Upper lobe of right lung (tissue), 1 donor: Measurements from ENCODE around the gene SYT3. TPM values are rescaled to one million over a fixed set of nuclear protein-coding genes. Genes with fewer than 3 reads are reported as not detected.

Experiments used
- ATAC-seq: fragments of 200-7000 bp; cut with Tn5 transposase; one replicate; pipeline ENCODE4 v1.9.1; 2020; ENCODE audit warnings: mild to moderate bottlenecking, moderate library complexity
- DNase-seq: peaks from one replicate; pipeline ENCODE4 v3.0.0-alpha.2; 2020
- H3K27ac ChIP-seq: fragments of 200-600 bp; one replicate; pipeline ENCODE4 v1.8.0; 2022
- H3K27me3 ChIP-seq: fragments of 200-600 bp; one replicate; pipeline ENCODE4 v1.8.0; 2022; ENCODE audit warnings: mild to moderate bottlenecking
- H3K36me3 ChIP-seq: fragments of 200-600 bp; one replicate; pipeline ENCODE4 v1.8.0; 2022
- H3K4me1 ChIP-seq: fragments of 200-600 bp; one replicate; pipeline ENCODE4 v1.8.0; 2022
- H3K4me3 ChIP-seq: fragments of 200-600 bp; one replicate; pipeline ENCODE4 v1.8.0; 2022; ENCODE audit warnings: mild to moderate bottlenecking
- H3K9me3 ChIP-seq: fragments of 200-600 bp; one replicate; pipeline ENCODE4 v1.8.0; 2022
- intact Hi-C: fragments of 100-400 bp; cut with DNase I; formaldehyde crosslinking; loops from one replicate; pipeline ENCODE4 v1.11.0; 2022
- total RNA-seq: library from RNA; stranded (reverse); fragmentation: NEBNext Ultra II Directional; extraction: Animal tissue kit (Norgen Biotek cat#: 25700); gene quantifications from one replicate; pipeline ENCODE4 v1.2.1, GENCODE V29; 2021
- TF ChIP-seq, protein P1 (sequence below): fragments of 200-600 bp; IDR thresholded peaks from one replicate; pipeline ENCODE4 v1.8.0; 2022; ENCODE audit warnings: antibody characterized with exemption
- donor health status: DM: no; HTN: yes; CAD: no; lungs with severe emphysema.

Gene SYT3
- total RNA-seq, 1 donor from 2014 or later: 2.5 TPM

DNA sequence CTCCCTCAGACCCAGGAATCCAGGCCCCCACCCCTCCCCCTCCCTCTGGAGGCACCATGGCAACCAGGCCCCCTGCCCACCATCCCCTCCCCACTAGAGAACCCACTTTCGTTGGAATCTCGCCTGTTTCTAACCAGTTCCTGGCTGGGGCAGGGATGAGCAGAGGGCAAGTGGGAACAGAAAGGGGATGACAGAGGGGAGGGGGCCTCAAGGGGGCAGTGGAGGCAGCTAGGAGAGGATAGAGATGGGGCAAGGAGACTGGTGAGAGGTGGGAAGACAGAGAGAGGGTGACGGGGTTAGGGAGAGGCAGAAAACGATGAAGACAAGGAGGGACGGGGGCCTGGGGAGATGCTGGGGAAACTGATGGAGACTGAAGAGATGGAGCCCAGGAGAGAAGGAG lies 9.0 kb upstream of the SYT3 start:
- H3K27me3 ChIP-seq: peaks cover 40% of the 10 kb centered on the region
- no peaks in the 10 kb centered on the region for H3K4me1 ChIP-seq
- TF ChIP-seq, protein P1, sequence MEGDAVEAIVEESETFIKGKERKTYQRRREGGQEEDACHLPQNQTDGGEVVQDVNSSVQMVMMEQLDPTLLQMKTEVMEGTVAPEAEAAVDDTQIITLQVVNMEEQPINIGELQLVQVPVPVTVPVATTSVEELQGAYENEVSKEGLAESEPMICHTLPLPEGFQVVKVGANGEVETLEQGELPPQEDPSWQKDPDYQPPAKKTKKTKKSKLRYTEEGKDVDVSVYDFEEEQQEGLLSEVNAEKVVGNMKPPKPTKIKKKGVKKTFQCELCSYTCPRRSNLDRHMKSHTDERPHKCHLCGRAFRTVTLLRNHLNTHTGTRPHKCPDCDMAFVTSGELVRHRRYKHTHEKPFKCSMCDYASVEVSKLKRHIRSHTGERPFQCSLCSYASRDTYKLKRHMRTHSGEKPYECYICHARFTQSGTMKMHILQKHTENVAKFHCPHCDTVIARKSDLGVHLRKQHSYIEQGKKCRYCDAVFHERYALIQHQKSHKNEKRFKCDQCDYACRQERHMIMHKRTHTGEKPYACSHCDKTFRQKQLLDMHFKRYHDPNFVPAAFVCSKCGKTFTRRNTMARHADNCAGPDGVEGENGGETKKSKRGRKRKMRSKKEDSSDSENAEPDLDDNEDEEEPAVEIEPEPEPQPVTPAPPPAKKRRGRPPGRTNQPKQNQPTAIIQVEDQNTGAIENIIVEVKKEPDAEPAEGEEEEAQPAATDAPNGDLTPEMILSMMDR: no peak
- intact Hi-C loops: no loop called here
- H3K36me3 ChIP-seq: no peaks in the 10 kb centered on the region
- ATAC-seq (no peak), DNase-seq (no peak)
- H3K9me3 ChIP-seq: no peaks in the 10 kb centered on the region
- H3K4me3 ChIP-seq: no peak overlapping the region
- H3K27ac ChIP-seq: no peak overlapping the region

DNA sequence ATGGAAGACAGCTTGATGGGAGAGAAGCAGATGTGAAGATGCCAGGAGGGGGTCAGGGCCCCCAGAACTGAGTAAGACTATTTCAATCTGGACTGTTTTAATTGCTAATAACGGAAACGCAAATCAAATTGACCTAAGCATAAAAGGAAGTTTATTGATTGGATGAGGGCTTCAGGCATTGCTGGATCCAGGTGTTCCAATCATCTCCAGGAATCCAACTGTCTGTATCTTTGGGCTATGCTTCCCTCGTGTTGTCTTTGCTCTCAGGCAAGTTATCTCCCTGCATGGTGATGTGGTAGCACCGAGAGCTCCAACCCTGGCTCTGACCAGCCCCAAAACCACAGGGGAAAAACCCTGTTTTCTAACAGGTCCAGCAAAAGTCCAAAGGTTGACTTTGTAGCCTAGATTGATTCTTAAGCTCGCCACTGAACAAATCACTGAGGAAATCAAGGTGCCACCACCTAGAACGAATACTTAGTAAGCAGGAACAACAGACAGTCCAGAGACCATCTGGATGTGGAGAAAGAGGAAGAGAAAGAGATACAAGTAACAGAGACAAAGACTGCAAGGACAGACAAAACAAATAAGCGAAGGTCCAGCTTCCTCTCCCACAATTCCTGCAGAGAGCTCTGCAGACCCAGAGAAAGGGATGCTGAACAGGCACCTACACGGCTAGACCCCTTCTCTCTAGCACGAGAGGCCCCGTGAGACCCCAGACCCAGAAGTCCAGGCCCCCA lies 8.4 kb upstream of the SYT3 start:
- no peaks in the 10 kb centered on the region for H3K9me3 ChIP-seq
- peaks cover 40% of the 10 kb centered on the region for H3K27me3 ChIP-seq
- ATAC-seq: no peak
- no peak overlapping the region for H3K4me3 ChIP-seq
- no peak for DNase-seq
- H3K4me1 ChIP-seq: no peaks in the 10 kb centered on the region
- intact Hi-C loops: no loop called here
- TF ChIP-seq, protein P1: no peak
- no peaks in the 10 kb centered on the region for H3K36me3 ChIP-seq
- no peak overlapping the region for H3K27ac ChIP-seq

DNA sequence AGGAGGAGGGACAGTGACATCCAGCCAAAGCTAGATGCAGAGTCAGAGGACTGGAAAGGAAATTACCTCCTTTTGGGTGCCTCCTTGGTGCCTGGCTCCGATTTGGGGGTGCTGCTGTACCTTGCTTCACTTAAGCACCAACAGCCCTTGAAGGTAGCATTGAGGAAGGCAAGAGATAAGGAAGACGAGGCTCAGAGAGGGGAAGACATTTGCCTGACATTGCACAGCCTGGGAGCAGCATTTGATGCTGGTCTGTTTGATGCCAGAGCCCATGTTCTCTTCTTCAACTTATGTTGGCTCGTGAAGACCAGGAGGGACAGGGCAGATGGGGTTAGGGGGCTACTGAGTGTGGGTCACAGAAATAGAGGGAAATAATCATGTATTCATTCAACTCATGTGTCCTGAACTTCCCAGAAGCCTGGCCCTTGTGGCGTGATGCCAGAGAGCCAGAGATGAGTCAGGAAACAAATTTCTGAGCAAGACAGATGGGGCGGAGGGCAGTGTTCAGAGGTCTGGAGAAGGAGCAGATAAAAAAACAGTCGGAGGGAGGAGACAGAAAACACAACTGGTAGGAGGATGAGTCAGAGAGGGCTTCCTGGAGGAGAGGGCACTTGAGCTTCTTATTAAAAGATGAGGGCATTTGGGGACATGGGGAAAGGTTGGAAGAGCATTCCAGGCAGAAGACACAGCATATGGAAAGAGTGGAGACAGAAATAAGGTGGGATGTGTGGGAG lies 6.6 kb upstream of the SYT3 start:
- Histone ChIP-seq H3K27me3 (peaks cover 41% of the 10 kb centered on the region), H3K4me3 (no peak overlapping the region), H3K36me3 (no peaks in the 10 kb centered on the region), H3K4me1 (no peaks in the 10 kb centered on the region), H3K27ac (no peak overlapping the region), H3K9me3 (no peaks in the 10 kb centered on the region)
- no peak for DNase-seq
- no peak for ATAC-seq
- TF ChIP-seq, protein P1: no peak
- intact Hi-C loops: no loop called here

DNA sequence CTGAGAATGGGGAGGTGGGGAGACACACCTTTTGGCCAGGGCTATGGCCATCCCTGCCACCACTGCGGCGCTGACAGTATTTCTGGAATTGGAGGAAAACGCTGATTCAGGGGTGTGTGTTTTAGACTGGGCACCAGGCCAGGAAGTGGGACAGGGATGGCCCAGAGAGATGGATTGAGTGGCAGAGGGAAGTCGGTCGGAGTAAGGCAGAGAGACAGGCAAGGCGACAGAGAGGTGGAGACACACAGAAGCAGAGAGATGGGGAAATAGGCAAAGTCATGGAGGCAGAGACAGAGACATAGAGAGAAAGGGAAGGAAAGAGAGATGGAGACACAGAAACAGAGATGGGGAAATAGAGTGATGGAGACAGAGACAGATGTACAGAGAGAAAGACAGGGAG lies 5.4 kb upstream of the SYT3 start:
- no peak for ATAC-seq
- Histone ChIP-seq H3K36me3 (no peaks in the 10 kb centered on the region), H3K27ac (no peak overlapping the region), H3K9me3 (no peaks in the 10 kb centered on the region), H3K4me1 (no peaks in the 10 kb centered on the region), H3K27me3 (peaks cover 53% of the 10 kb centered on the region), H3K4me3 (no peak overlapping the region)
- DNase-seq: no peak
- intact Hi-C loops: no loop called here
- TF ChIP-seq, protein P1: no peak

DNA sequence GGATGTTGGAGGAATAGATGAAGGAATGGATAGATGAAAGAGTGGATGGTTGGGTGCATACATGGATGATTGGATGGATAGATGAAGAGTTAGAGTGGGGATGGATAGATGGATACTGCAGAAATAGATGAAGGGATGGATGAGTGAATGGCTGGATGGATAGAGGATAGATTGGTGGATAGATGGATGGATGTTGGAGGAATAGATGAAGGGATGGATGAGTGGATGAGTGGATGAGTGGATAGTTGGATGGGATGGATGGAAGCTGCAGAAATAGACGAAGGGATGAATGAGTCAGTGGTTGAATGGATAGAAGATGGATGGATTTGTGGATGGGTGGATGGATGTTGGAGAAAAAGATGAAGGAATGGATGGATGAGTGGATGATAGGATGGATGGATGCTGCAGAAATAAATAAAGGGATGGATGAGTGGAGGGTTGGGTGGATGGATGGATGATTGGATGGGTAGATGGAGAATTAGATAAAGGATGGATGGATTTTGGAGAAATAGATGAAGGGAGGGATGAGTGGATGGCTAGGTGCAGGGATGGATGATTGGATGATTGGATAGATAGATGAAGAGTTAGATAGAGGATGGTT lies 4.7 kb upstream of the SYT3 start:
- TF ChIP-seq, protein P1: no peak
- intact Hi-C loops: no loop called here
- Histone ChIP-seq H3K4me3 (no peak overlapping the region), H3K9me3 (no peaks in the 10 kb centered on the region), H3K36me3 (no peaks in the 10 kb centered on the region), H3K4me1 (no peaks in the 10 kb centered on the region), H3K27ac (no peak overlapping the region), H3K27me3 (peaks cover 58% of the 10 kb centered on the region)
- no peak for DNase-seq
- ATAC-seq: no peak
